ENCODE data around the gene UBXN6. TPM values are rescaled to one million over a fixed set of nuclear protein-coding genes. Genes with fewer than 3 reads are reported as not detected.

The UBXN6 gene
- total RNA-seq, 1 donor from 2014 or later, result 113 TPM

GRCh38 chr19:4413588-4413987 lies 44.0 kb downstream of the UBXN6 start:
- peaks cover 4% of the 10 kb centered on the region for H3K36me3 ChIP-seq
- no peak for ATAC-seq
- DNase-seq, result no peak
- H3K4me1 ChIP-seq, result no peaks in the 10 kb centered on the region
- no peak overlapping the region for H3K4me3 ChIP-seq
- H3K9me3 ChIP-seq, result no peaks in the 10 kb centered on the region
- intact Hi-C loops (cut with DNase I), result no loop called here
- no peaks in the 10 kb centered on the region for H3K27me3 ChIP-seq
- no peak for TF ChIP-seq CTCF (IDR thresholded peaks at IDR 0.05)
- no peak overlapping the region for H3K27ac ChIP-seq

GRCh38 chr19:4409123-4409933 lies 48.3 kb downstream of the UBXN6 start:
- no peaks in the 10 kb centered on the region for H3K27me3 ChIP-seq

GRCh38 chr19:4406626-4407025 lies 51.0 kb downstream of the UBXN6 start:
- no peak for TF ChIP-seq CTCF (IDR thresholded peaks at IDR 0.05)
- H3K36me3 ChIP-seq, result peaks cover 4% of the 10 kb centered on the region
- no peak overlapping the region for H3K4me3 ChIP-seq
- intact Hi-C loops (cut with DNase I), result no loop called here
- ATAC-seq, result no peak
- no peak overlapping the region for H3K27ac ChIP-seq
- H3K9me3 ChIP-seq, result no peaks in the 10 kb centered on the region
- H3K27me3 ChIP-seq, result no peaks in the 10 kb centered on the region
- peaks cover 9% of the 10 kb centered on the region for H3K4me1 ChIP-seq
- no peak for DNase-seq

More at GRCh38 chr19:4409123-4409933, 48.3 kb downstream of the UBXN6 start:
- H3K36me3 ChIP-seq, result peaks cover 4% of the 10 kb centered on the region
- ATAC-seq, result no peak
- H3K4me1 ChIP-seq, result no peaks in the 10 kb centered on the region
- intact Hi-C loops (cut with DNase I), result no loop called here
- H3K9me3 ChIP-seq, result no peaks in the 10 kb centered on the region
- DNase-seq, result no peak
- H3K27ac ChIP-seq, result no peak overlapping the region
- no peak for TF ChIP-seq CTCF (IDR thresholded peaks at IDR 0.05)
- no peak overlapping the region for H3K4me3 ChIP-seq

- H3K27me3 ChIP-seq, result no peaks in the 10 kb centered on the region
- no peak overlapping the region for H3K27ac ChIP-seq
- H3K36me3 ChIP-seq, result peaks cover 4% of the 10 kb centered on the region
- H3K4me1 ChIP-seq, result peaks cover 16% of the 10 kb centered on the region
- no peak for TF ChIP-seq CTCF (IDR thresholded peaks at IDR 0.05)
- intact Hi-C loops (cut with DNase I), result no loop called here
- ATAC-seq (no peak), DNase-seq (no peak)
- H3K4me3 ChIP-seq, result no peak overlapping the region
- H3K9me3 ChIP-seq, result no peaks in the 10 kb centered on the region
These were observed 51.6 kb downstream of the UBXN6 start for GRCh38 chr19:4405977-4406376.

GRCh38 chr19:4403005-4403761 lies 54.4 kb downstream of the UBXN6 start:
- peaks cover 29% of the 10 kb centered on the region for H3K4me1 ChIP-seq
- peak overlapping the region; percentile 55 for H3K27ac ChIP-seq
- DNase-seq (no peak), ATAC-seq (no peak)
- H3K36me3 ChIP-seq, result no peaks in the 10 kb centered on the region
- H3K27me3 ChIP-seq, result no peaks in the 10 kb centered on the region
- intact Hi-C loops (cut with DNase I), result no loop called here
- TF ChIP-seq CTCF (IDR thresholded peaks at IDR 0.05), result no peak
- H3K9me3 ChIP-seq, result no peaks in the 10 kb centered on the region
- H3K4me3 ChIP-seq, result peak overlapping the region; percentile 72
